B cell (primary cell): ENCODE results near the gene CIITA. TPM values are rescaled to one million over a fixed set of nuclear protein-coding genes. Genes with fewer than 3 reads are reported as not detected.
A peak's percentile ranks its signal among the peaks of the same experiment; 100 is the strongest.

Experiments used
- ATAC-seq: fragments of 200-7000 bp; cut with Tn5 transposase; one replicate; pipeline ENCODE4 v1.10.0; 2021; ENCODE audit warnings: low read depth, mild to moderate bottlenecking, moderate number of reproducible peaks, moderate library complexity
- CTCF ChIA-PET: fragments of 350-600 bp; sonication (Branson Sonifier 250); formaldehyde crosslinking; loops from one replicate; lab custom pipeline; 2021; ENCODE audit warnings: antibody characterized with exemption, inconsistent platforms; lab: Charles Lee
- POLR2A ChIA-PET: fragments of 350-600 bp; sonication (Branson Sonifier 250); formaldehyde crosslinking; loops from one replicate; lab custom pipeline; 2021; ENCODE audit warnings: antibody characterized with exemption; lab: Charles Lee
- DNase-seq: peaks from one replicate; pipeline ENCODE4 v3.0.0; 2013
- H2AFZ ChIP-seq: 2 replicates; pipeline ENCODE4 v1.6.1; 2012; ENCODE audit warnings: mild to moderate bottlenecking, low read depth, low read length; ENCODE audit not compliant: insufficient read depth, poor library complexity, severe bottlenecking
- H3K27ac ChIP-seq, 2 donors: 1 replicate in 1 of 2; 2 replicates in 1 of 2; pipeline ENCODE4 v1.5.1; 2012 to 2013; ENCODE audit warnings: low read length in 2 of 2, mild to moderate bottlenecking in 2 of 2, moderate library complexity in 1 of 2
- H3K27me3 ChIP-seq, 4 experiments: fragments of 200-600 bp in 1 of 4; sonication (generic) in 1 of 4; replicated peaks in 1 of 4; 1 replicate in 2 of 4; 2 replicates in 2 of 4; pipeline versions ENCODE4 v1.6.1 to v1.7.0; 2013 to 2016; ENCODE audit warnings: low read length in 3 of 4, mild to moderate bottlenecking in 2 of 4, mixed read lengths in 1 of 4, moderate library complexity in 1 of 4; ENCODE audit not compliant: insufficient read depth in 4 of 4, control insufficient read depth in 3 of 4; ENCODE audit errors: control extremely low read depth in 1 of 4
- H3K36me3 ChIP-seq, 2 experiments: replicated peaks in 1 of 2; 1 replicate in 1 of 2; 2 replicates in 1 of 2; pipeline versions ENCODE4 v1.6.1 to v1.7.1; 2013; ENCODE audit warnings: low read length in 1 of 2; ENCODE audit not compliant: insufficient read depth in 2 of 2, control insufficient read depth in 1 of 2; ENCODE audit errors: control extremely low read depth in 1 of 2, extremely low read depth in 1 of 2
- H3K4me1 ChIP-seq, 2 donors: fragments of 200-600 bp in 1 of 2; sonication (generic) in 1 of 2; 1 replicate in 1 of 2; 2 replicates in 1 of 2; pipeline versions ENCODE4 v1.5.1 to v1.6.1; 2013 to 2017; ENCODE audit warnings: low read length in 2 of 2; ENCODE audit not compliant: control insufficient read depth in 2 of 2, insufficient read depth in 2 of 2
- H3K4me2 ChIP-seq: replicated peaks from 2 replicates; pipeline ENCODE3; 2012; ENCODE audit warnings: mild to moderate bottlenecking, low read depth, low read length; ENCODE audit not compliant: poor library complexity, severe bottlenecking
- H3K4me3 ChIP-seq, 5 experiments: fragments of 200-600 bp in 1 of 5; sonication (generic) in 1 of 5; 1 replicate in 3 of 5; 2 replicates in 2 of 5; pipeline versions ENCODE4 v1.5.1 to v1.7.0; 2011 to 2016; ENCODE audit warnings: low read length in 4 of 5, mild to moderate bottlenecking in 4 of 5, low read depth in 2 of 5, control low read depth in 1 of 5, moderate library complexity in 1 of 5; ENCODE audit not compliant: insufficient read depth in 1 of 5; ENCODE audit errors: control extremely low read depth in 1 of 5, extremely low read depth in 1 of 5
- H3K79me2 ChIP-seq: fragments of 200-600 bp; sonication (generic); one replicate; pipeline ENCODE4 v1.6.0; 2016; ENCODE audit warnings: low read length; ENCODE audit not compliant: control insufficient read depth, insufficient read depth
- H3K9ac ChIP-seq: fragments of 200-600 bp; sonication (generic); 2 replicates; pipeline ENCODE4 v1.6.1; 2017; ENCODE audit warnings: mild to moderate bottlenecking, low read length, moderate library complexity
- H3K9me3 ChIP-seq, 3 donors: one replicate each; pipeline versions ENCODE4 v1.6.1 to v1.7.1; 2013; ENCODE audit warnings: low read length in 2 of 3; ENCODE audit not compliant: control insufficient read depth in 2 of 3, insufficient read depth in 1 of 3; ENCODE audit errors: control extremely low read depth in 1 of 3
- H4K20me1 ChIP-seq: 2 replicates; pipeline ENCODE4 v1.6.0; 2012; ENCODE audit warnings: mild to moderate bottlenecking, low read length; ENCODE audit not compliant: insufficient read depth, control insufficient read depth, poor library complexity, severe bottlenecking
- H3K27ac Mint-ChIP-seq: one replicate; pipeline ENCODE4 v1.8.0; 2021; ENCODE audit warnings: mixed read lengths
- H3K27me3 Mint-ChIP-seq: one replicate; pipeline ENCODE4 v1.8.0; 2021; ENCODE audit warnings: mixed read lengths
- H3K4me1 Mint-ChIP-seq: one replicate; pipeline ENCODE4 v1.8.0; 2021; ENCODE audit warnings: mixed read lengths
- H3K4me3 Mint-ChIP-seq: one replicate; pipeline ENCODE4 v1.8.0; 2021; ENCODE audit warnings: mixed read lengths
- H3K9me3 Mint-ChIP-seq: one replicate; pipeline ENCODE4 v1.8.0; 2022; ENCODE audit warnings: mixed read lengths; ENCODE audit not compliant: insufficient read depth
- EZH2 ChIP-seq: IDR thresholded peaks from 2 replicates; pipeline ENCODE4 v1.6.1; 2012; ENCODE audit warnings: borderline replicate concordance, low read depth, mild to moderate bottlenecking, moderate library complexity, low read length; ENCODE audit not compliant: insufficient read depth, poor library complexity, severe bottlenecking
- WGBS: methylation state at CpG from one replicate; pipeline ENCODE4 v1.1.5; 2013; ENCODE audit warnings: missing lambda C conversion rate; ENCODE audit not compliant: insufficient coverage; 5-methylcytosine and 5-hydroxymethylcytosine counted together
- intact Hi-C: fragments of 100-400 bp; cut with micrococcal nuclease; formaldehyde crosslinking; loops from one replicate; pipeline ENCODE4 v1.10.0; 2022
- polyA plus RNA-seq: library from polyadenylated mRNA; depleted of rRNA; stranded (reverse); fragments of >200 nt; gene quantifications from 2 replicates; pipeline ENCODE4 v1.2.3, GENCODE V29; 2012
- total RNA-seq, 2 donors: library from RNA; stranded (reverse); fragments of 120-200 nt in 1 of 2; gene quantifications; 1 replicate in 1 of 2; 2 replicates in 1 of 2; pipeline versions ENCODE4 v1.2.3 to v1.2.4, GENCODE V29; 2013 to 2022
- TF ChIP-seq, protein P1 (sequence below): fragments of 200-600 bp; IDR thresholded peaks from one replicate; pipeline ENCODE4 v1.8.0; 2022; ENCODE audit warnings: antibody characterized with exemption, mild to moderate bottlenecking

Gene CIITA
- total and polyA plus RNA-seq, 2 donors (not counting 1 experiment from before 2014, with no cell fraction given), result 632 to 719 TPM

DNA sequence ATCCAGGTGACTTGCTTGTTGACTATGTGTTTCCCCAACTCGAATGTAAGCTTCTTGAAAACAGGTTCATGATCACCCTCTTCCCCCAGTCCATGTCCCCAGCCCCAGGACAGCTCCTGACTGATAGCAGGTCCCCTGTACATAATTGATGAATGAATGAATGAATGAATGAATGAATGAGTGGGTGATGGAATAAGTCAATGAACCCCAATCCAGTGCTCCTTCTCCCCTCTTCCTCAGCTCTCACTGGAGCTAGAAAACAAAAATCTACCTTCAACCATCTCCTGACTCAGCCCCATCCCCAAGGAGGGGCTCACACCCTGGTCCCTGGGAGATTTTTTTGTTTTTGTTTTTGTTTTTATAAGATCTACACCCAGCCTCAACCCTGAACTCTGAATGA lies 42.2 kb upstream of the CIITA start:
- intact Hi-C loops, result no loop called here
- CTCF ChIA-PET, result interaction anchor here (1.0 to 1.4 kb wide), 2 partner anchors 10 to 314 kb away, joined by 3 to 4 read pairs; no protein-coding TSS in a partner anchor

DNA sequence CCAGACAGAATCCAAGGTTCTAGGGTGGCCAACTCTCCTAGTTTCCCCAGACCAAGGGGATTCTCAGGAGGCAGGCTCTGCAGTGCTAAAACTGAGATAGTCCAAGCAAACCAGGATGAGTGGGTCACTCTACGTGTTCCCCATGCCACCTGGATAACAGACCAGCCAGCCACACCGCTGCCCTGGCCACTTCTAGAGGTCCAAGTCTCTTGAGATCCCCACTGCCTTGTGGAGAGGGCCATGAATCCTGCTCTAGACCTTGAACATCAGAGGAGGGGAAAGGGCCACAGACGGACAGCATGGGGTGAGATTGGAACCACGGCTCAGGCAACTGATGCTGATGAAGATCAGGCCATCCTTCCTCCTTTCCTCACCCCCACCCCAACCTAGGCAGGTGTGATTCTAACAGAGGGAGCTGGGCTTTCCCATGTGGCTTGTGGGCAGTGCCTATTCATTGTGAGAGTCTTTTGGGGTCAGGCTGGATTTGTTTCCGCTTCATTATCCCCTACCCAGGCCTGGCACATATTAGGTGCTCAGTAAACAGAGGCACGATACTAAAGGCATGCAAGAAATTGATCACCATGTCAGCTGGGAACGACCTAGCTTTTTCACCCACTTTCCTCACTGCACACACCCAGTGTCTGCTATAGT lies 41.6 kb upstream of the CIITA start:
- Histone ChIP-seq H3K4me3 (no peak overlapping the region), H4K20me1 (no peaks in the 10 kb centered on the region), H3K4me2 (no peak overlapping the region), H3K9me3 (peaks cover 0 to 8% (median 6%) of the 10 kb centered on the region in 3 donors), H2AFZ (no peak overlapping the region), H3K4me1 (peaks cover 28 to 37% of the 10 kb centered on the region in 2 donors), H3K27me3 (no peaks in the 10 kb centered on the region), H3K27ac (no peak overlapping the region), H3K9ac (no peak overlapping the region), H3K36me3 (no peaks in the 10 kb centered on the region), H3K79me2 (no peaks in the 10 kb centered on the region)
- H3K9me3 Mint-ChIP-seq, result no peaks in the 10 kb centered on the region
- ATAC-seq (no peak), DNase-seq (no peak)
- intact Hi-C loops, result no loop called here
- no peaks in the 10 kb centered on the region for H3K27me3 Mint-ChIP-seq
- H3K27ac Mint-ChIP-seq, result peak overlapping the region; percentile 46
- WGBS, result 80% methylated on average over 4 of the region's 7 CpGs
- no peak overlapping the region for H3K4me3 Mint-ChIP-seq
- TF ChIP-seq, protein P1, sequence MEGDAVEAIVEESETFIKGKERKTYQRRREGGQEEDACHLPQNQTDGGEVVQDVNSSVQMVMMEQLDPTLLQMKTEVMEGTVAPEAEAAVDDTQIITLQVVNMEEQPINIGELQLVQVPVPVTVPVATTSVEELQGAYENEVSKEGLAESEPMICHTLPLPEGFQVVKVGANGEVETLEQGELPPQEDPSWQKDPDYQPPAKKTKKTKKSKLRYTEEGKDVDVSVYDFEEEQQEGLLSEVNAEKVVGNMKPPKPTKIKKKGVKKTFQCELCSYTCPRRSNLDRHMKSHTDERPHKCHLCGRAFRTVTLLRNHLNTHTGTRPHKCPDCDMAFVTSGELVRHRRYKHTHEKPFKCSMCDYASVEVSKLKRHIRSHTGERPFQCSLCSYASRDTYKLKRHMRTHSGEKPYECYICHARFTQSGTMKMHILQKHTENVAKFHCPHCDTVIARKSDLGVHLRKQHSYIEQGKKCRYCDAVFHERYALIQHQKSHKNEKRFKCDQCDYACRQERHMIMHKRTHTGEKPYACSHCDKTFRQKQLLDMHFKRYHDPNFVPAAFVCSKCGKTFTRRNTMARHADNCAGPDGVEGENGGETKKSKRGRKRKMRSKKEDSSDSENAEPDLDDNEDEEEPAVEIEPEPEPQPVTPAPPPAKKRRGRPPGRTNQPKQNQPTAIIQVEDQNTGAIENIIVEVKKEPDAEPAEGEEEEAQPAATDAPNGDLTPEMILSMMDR, result no peak
- no peak for TF ChIP-seq EZH2
- peaks cover 47% of the 10 kb centered on the region for H3K4me1 Mint-ChIP-seq
- ChIA-PET POLR2A (interaction anchor here (0.5 kb wide), 1 partner anchor 12 kb away, joined by 9 read pairs; no protein-coding TSS in a partner anchor), CTCF (interaction anchor here (0.9 to 1.4 kb wide), 2 partner anchors 33 to 314 kb away, joined by 4 to 6 read pairs; no protein-coding TSS in a partner anchor)

More for the DNA sequence above, 42.2 kb upstream of the CIITA start:
- no peak overlapping the region for H3K27ac ChIP-seq
- H2AFZ ChIP-seq, result no peak overlapping the region
- no peaks in the 10 kb centered on the region for H3K27me3 ChIP-seq
- Mint-ChIP-seq H3K27ac (peak overlapping the region; percentile 75), H3K27me3 (no peaks in the 10 kb centered on the region), H3K4me1 (peaks cover 50% of the 10 kb centered on the region), H3K4me3 (no peak overlapping the region), H3K9me3 (no peaks in the 10 kb centered on the region)
- no peaks in the 10 kb centered on the region for H3K36me3 ChIP-seq
- H3K9me3 ChIP-seq, result peaks cover 0 to 8% (median 6%) of the 10 kb centered on the region in 3 donors
- peaks cover 28 to 37% of the 10 kb centered on the region in 2 donors for H3K4me1 ChIP-seq
- no peak overlapping the region for H3K4me2 ChIP-seq
- no peaks in the 10 kb centered on the region for H3K79me2 ChIP-seq
- H3K9ac ChIP-seq, result no peak overlapping the region
- DNase-seq (no peak), ATAC-seq (no peak)
- POLR2A ChIA-PET, result interaction anchor here (1.2 kb wide), 1 partner anchor 18 kb away, joined by 3 read pairs; no protein-coding TSS in a partner anchor
- TF ChIP-seq, protein P1, result no peak
- no peak for TF ChIP-seq EZH2
- H4K20me1 ChIP-seq, result no peaks in the 10 kb centered on the region
- no CpG with 5 or more reads among the region's 1 CpG for WGBS
- H3K4me3 ChIP-seq, result no peak overlapping the region
